HG03378 (cell line): ENCODE data around the gene ZW10.
A peak's percentile ranks its signal among the peaks of the same experiment; 100 is the strongest.

Experiments
- ATAC-seq: cut with Tn5 transposase; IDR thresholded peaks from one replicate; pipeline ENCODE4 v1.9.1; 2021; ENCODE audit warnings: mild to moderate bottlenecking, moderate library complexity; ENCODE audit not compliant: unreplicated experiment

The ZW10 gene

GRCh38 chr11:113698515-113698914 is 75.0 kb downstream of the ZW10 start:
- no peak for ATAC-seq

- ATAC-seq, result no peak
Observed at GRCh38 chr11:113697756-113698407, 75.6 kb downstream of the ZW10 start.

- ATAC-seq, result no peak
Observed at GRCh38 chr11:113697111-113697510, 76.4 kb downstream of the ZW10 start.

GRCh38 chr11:113695207-113695606 is 78.3 kb downstream of the ZW10 start:
- no peak for ATAC-seq

GRCh38 chr11:113694390-113694789 is 79.1 kb downstream of the ZW10 start:
- no peak for ATAC-seq

GRCh38 chr11:113693030-113693429 is 80.5 kb downstream of the ZW10 start:
- no peak for ATAC-seq

GRCh38 chr11:113690619-113691569 is 82.6 kb downstream of the ZW10 start:
- ATAC-seq, result no peak

GRCh38 chr11:113689768-113690618 is 83.5 kb downstream of the ZW10 start:
- no peak for ATAC-seq

GRCh38 chr11:113685654-113686359 is 87.7 kb downstream of the ZW10 start:
- ATAC-seq, result peak; percentile 59

- no peak for ATAC-seq
Observed at GRCh38 chr11:113684496-113684895, 89.0 kb downstream of the ZW10 start.

- no peak for ATAC-seq
Observed at GRCh38 chr11:113683481-113684046, 89.9 kb downstream of the ZW10 start.
